WTC11 (cell line): ENCODE data around the gene FCN2. TPM values are rescaled to one million over a fixed set of nuclear protein-coding genes. Genes with fewer than 3 reads are reported as not detected.

Source experiments
- ATAC-seq: fragments of 200-7000 bp; cut with Tn5 transposase; 2 replicates; pipeline ENCODE4 v1.10.0; 2021; ENCODE audit warnings: mild to moderate bottlenecking, moderate library complexity
- CTCF ChIA-PET: fragments of 300-600 bp; sonication (Branson Sonifier 250); formaldehyde crosslinking; loops from one replicate; lab custom pipeline; 2021; ENCODE audit warnings: antibody characterized with exemption; lab: Charles Lee
- POLR2A ChIA-PET: fragments of 350-600 bp; sonication (Branson Sonifier 250); formaldehyde crosslinking; loops from one replicate; lab custom pipeline; 2021; ENCODE audit warnings: antibody characterized with exemption; lab: Charles Lee
- DNase-seq: peaks from one replicate; pipeline ENCODE4 v3.0.0; 2021; ENCODE audit warnings: low spot score
- H3K27ac Mint-ChIP-seq: 2 replicates; pipeline ENCODE4 v1.8.0; 2021; ENCODE audit warnings: mixed read lengths
- H3K27me3 Mint-ChIP-seq: 2 replicates; pipeline ENCODE4 v1.8.0; 2021; ENCODE audit warnings: low read depth, mild to moderate bottlenecking, moderate library complexity, mixed read lengths
- H3K36me3 Mint-ChIP-seq: 2 replicates; pipeline ENCODE4 v1.8.0; 2021; ENCODE audit warnings: mixed read lengths
- H3K4me1 Mint-ChIP-seq: 2 replicates; pipeline ENCODE4 v1.8.0; 2022; ENCODE audit warnings: mixed read lengths
- H3K4me3 Mint-ChIP-seq: 2 replicates; pipeline ENCODE4 v1.8.0; 2021; ENCODE audit warnings: mild to moderate bottlenecking, moderate library complexity, mixed read lengths
- H3K9me3 Mint-ChIP-seq: 2 replicates; pipeline ENCODE4 v1.8.0; 2021; ENCODE audit warnings: mixed read lengths
- CREM ChIP-seq: sonication (generic); formaldehyde crosslinking; IDR thresholded peaks from 2 replicates; pipeline ENCODE4 v1.8.1; 2022; ENCODE audit warnings: mild to moderate bottlenecking, missing genetic modification reagents, moderate library complexity
- EMX1 ChIP-seq: fragments of 250-450 bp; sonication (Bioruptor Pico); IDR thresholded peaks from 2 replicates; pipeline ENCODE4 v1.8.0; 2021; ENCODE audit warnings: mild to moderate bottlenecking
- GTF2I ChIP-seq: fragments of 250-450 bp; sonication (Bioruptor Pico); conservative IDR thresholded peaks from 2 replicates; pipeline ENCODE4 v1.4.0; 2021; ENCODE audit warnings: mild to moderate bottlenecking
- JAZF1 ChIP-seq: fragments of 250-450 bp; sonication (Bioruptor Pico); IDR thresholded peaks from 2 replicates; pipeline ENCODE4 v1.9.0; 2021; ENCODE audit warnings: moderate library complexity, mild to moderate bottlenecking, inconsistent platforms
- MLX ChIP-seq: sonication (generic); formaldehyde crosslinking; IDR thresholded peaks from 2 replicates; pipeline ENCODE4 v1.8.1; 2023; ENCODE audit warnings: mild to moderate bottlenecking, missing genetic modification reagents, moderate library complexity
- MYBL2 ChIP-seq: sonication (generic); formaldehyde crosslinking; IDR thresholded peaks from 2 replicates; pipeline ENCODE4 v1.8.1; 2023; ENCODE audit warnings: mild to moderate bottlenecking, moderate library complexity, missing genetic modification reagents
- TEAD4 ChIP-seq: sonication (generic); formaldehyde crosslinking; IDR thresholded peaks from 2 replicates; pipeline ENCODE4 v1.8.0; 2022; ENCODE audit warnings: mild to moderate bottlenecking, missing genetic modification reagents
- TP53 ChIP-seq: sonication (generic); formaldehyde crosslinking; IDR thresholded peaks from 2 replicates; pipeline ENCODE4 v1.8.1; 2023; ENCODE audit warnings: mild to moderate bottlenecking, missing genetic modification reagents
- ZNF232 ChIP-seq: sonication (generic); formaldehyde crosslinking; IDR thresholded peaks from 2 replicates; pipeline ENCODE4 v1.8.0; 2022; ENCODE audit warnings: mild to moderate bottlenecking, missing genetic modification reagents
- ZNF317 ChIP-seq: sonication (generic); formaldehyde crosslinking; IDR thresholded peaks from 2 replicates; pipeline ENCODE4 v1.8.1; 2023; ENCODE audit warnings: low read depth, mild to moderate bottlenecking, moderate library complexity, missing genetic modification reagents, borderline replicate concordance
- ZNF396 ChIP-seq: fragments of 250-450 bp; sonication (Bioruptor Pico); IDR thresholded peaks from 2 replicates; pipeline ENCODE4 v1.8.0; 2021; ENCODE audit warnings: mild to moderate bottlenecking, moderate library complexity, borderline replicate concordance
- ZNF416 ChIP-seq: fragments of 250-450 bp; sonication (Bioruptor Pico); IDR thresholded peaks from 2 replicates; pipeline ENCODE4 v1.9.0; 2021; ENCODE audit warnings: mild to moderate bottlenecking, inconsistent platforms
- total RNA-seq: library from RNA; stranded (reverse); gene quantifications from 3 replicates; pipeline ENCODE4 v1.2.3, GENCODE V29; 2021
- TF ChIP-seq, protein P1 (sequence below): fragments of 250-450 bp; sonication (Bioruptor Pico); IDR thresholded peaks from 2 replicates; pipeline ENCODE4 v1.9.0; 2021; ENCODE audit warnings: moderate library complexity, mild to moderate bottlenecking, inconsistent platforms, borderline replicate concordance
- TF ChIP-seq, protein P2 (sequence below): fragments of 200-600 bp; IDR thresholded peaks from 2 replicates; pipeline ENCODE4 v1.8.0; 2022; ENCODE audit warnings: antibody characterized with exemption
- TF ChIP-seq, protein P3 (sequence below): fragments of 250-450 bp; sonication (Bioruptor Pico); IDR thresholded peaks from 2 replicates; pipeline ENCODE4 v2.1.2; 2022; ENCODE audit warnings: mild to moderate bottlenecking, moderate library complexity
- TF ChIP-seq, protein P4 (sequence below): sonication (generic); formaldehyde crosslinking; IDR thresholded peaks from 2 replicates; pipeline ENCODE4 v1.8.1; 2023; ENCODE audit warnings: mild to moderate bottlenecking, missing genetic modification reagents

The FCN2 gene
- total RNA-seq, 1 experiment from 2014 or later, result not detected

- no peak for ATAC-seq
- ChIA-PET CTCF (interaction anchor here (1.3 kb wide), 1 partner anchor 89 kb away, joined by 4 read pairs; no protein-coding TSS in a partner anchor), POLR2A (no interaction called here)
- H3K4me3 Mint-ChIP-seq, result no peak overlapping the region
- H3K9me3 Mint-ChIP-seq, result no peaks in the 10 kb centered on the region
- H3K4me1 Mint-ChIP-seq, result no peaks in the 10 kb centered on the region
- no peak for DNase-seq
- TF ChIP-seq, protein P1, sequence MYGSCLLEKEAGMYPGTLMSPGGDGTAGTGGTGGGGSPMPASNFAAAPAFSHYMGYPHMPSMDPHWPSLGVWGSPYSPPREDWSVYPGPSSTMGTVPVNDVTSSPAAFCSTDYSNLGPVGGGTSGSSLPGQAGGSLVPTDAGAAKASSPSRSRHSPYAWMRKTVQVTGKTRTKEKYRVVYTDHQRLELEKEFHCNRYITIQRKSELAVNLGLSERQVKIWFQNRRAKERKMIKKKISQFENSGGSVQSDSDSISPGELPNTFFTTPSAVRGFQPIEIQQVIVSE (CRISPR knock-in tag), result no peak
- no peaks in the 10 kb centered on the region for H3K27me3 Mint-ChIP-seq
- no peak overlapping the region for H3K27ac Mint-ChIP-seq
- H3K36me3 Mint-ChIP-seq, result no peaks in the 10 kb centered on the region
Measured at GRCh38 chr9:134867917-134868750, 12.5 kb upstream of the FCN2 start.

DNA sequence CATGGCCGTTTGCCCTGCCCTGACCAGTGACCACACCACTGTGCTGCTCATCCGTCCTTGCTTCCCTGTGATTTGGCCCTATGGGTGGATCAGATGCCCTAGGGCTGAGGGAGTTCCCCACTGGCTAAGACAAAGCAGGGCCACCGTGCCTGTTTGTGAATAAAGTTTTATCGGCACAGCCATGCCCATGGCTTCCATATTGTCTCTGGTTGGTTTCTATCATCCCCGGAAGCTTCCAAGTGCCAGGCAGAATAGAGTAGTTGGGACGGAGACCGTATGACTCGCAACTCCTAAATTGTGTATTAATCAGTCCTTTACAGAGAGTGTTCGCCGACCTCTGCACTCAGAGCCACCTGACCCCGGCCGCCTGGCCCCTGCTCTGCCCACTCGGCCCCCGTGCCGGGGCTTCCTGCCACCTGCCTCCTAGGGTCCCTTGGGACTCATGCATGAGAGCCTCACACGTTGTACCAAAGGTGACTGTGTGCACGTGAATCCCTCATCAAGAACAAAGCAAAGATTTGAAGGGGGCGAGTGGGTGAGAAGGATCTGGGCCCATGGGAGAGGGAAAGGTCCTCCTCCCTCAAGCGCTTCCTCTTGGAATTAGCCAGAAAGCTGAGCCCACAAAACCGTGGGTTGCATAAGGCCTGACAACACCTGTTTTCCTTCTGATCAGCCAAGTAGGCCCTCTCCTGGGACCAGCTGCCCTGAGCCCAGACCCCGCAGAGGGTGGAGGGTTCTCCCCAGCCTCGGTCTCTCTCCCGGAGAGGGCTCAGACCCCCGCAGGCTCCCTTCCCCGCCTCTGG, 11.7 kb upstream of the FCN2 start:
- Mint-ChIP-seq H3K27ac (no peak overlapping the region), H3K9me3 (no peaks in the 10 kb centered on the region), H3K4me1 (no peaks in the 10 kb centered on the region), H3K36me3 (no peaks in the 10 kb centered on the region), H3K27me3 (no peaks in the 10 kb centered on the region), H3K4me3 (no peak overlapping the region)
- no peak for DNase-seq
- POLR2A ChIA-PET, result no interaction called here
- ATAC-seq, result no peak
- TF ChIP-seq JAZF1 (CRISPR knock-in tag) (no peak), CREM (no peak), ZNF317 (CRISPR knock-in tag) (no peak), ZNF396 (CRISPR knock-in tag) (no peak), TP53 (no peak), GTF2I (CRISPR knock-in tag) (no peak), EMX1 (CRISPR knock-in tag) (no peak), ZNF232 (CRISPR knock-in tag) (no peak), ZNF416 (CRISPR knock-in tag) (no peak), MYBL2 (CRISPR knock-in tag) (no peak), MLX (no peak), TEAD4 (CRISPR knock-in tag) (no peak)
- TF ChIP-seq, protein P2, sequence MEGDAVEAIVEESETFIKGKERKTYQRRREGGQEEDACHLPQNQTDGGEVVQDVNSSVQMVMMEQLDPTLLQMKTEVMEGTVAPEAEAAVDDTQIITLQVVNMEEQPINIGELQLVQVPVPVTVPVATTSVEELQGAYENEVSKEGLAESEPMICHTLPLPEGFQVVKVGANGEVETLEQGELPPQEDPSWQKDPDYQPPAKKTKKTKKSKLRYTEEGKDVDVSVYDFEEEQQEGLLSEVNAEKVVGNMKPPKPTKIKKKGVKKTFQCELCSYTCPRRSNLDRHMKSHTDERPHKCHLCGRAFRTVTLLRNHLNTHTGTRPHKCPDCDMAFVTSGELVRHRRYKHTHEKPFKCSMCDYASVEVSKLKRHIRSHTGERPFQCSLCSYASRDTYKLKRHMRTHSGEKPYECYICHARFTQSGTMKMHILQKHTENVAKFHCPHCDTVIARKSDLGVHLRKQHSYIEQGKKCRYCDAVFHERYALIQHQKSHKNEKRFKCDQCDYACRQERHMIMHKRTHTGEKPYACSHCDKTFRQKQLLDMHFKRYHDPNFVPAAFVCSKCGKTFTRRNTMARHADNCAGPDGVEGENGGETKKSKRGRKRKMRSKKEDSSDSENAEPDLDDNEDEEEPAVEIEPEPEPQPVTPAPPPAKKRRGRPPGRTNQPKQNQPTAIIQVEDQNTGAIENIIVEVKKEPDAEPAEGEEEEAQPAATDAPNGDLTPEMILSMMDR, result no peak
- TF ChIP-seq, protein P3, sequence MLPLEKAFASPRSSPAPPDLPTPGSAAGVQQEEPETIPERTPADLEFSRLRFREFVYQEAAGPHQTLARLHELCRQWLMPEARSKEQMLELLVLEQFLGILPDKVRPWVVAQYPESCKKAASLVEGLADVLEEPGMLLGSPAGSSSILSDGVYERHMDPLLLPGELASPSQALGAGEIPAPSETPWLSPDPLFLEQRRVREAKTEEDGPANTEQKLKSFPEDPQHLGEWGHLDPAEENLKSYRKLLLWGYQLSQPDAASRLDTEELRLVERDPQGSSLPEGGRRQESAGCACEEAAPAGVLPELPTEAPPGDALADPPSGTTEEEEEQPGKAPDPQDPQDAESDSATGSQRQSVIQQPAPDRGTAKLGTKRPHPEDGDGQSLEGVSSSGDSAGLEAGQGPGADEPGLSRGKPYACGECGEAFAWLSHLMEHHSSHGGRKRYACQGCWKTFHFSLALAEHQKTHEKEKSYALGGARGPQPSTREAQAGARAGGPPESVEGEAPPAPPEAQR (CRISPR knock-in tag), result no peak
- TF ChIP-seq, protein P4, sequence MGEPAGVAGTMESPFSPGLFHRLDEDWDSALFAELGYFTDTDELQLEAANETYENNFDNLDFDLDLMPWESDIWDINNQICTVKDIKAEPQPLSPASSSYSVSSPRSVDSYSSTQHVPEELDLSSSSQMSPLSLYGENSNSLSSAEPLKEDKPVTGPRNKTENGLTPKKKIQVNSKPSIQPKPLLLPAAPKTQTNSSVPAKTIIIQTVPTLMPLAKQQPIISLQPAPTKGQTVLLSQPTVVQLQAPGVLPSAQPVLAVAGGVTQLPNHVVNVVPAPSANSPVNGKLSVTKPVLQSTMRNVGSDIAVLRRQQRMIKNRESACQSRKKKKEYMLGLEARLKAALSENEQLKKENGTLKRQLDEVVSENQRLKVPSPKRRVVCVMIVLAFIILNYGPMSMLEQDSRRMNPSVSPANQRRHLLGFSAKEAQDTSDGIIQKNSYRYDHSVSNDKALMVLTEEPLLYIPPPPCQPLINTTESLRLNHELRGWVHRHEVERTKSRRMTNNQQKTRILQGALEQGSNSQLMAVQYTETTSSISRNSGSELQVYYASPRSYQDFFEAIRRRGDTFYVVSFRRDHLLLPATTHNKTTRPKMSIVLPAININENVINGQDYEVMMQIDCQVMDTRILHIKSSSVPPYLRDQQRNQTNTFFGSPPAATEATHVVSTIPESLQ (CRISPR knock-in tag), result no peak
- CTCF ChIA-PET, result interaction anchor here (1.3 kb wide), 1 partner anchor 90 kb away, joined by 4 read pairs; no protein-coding TSS in a partner anchor
